Hepatocyte (in vitro differentiated cells): Measurements from ENCODE around the gene FN3K. TPM values are rescaled to one million over a fixed set of nuclear protein-coding genes. Genes with fewer than 3 reads are reported as not detected.
A peak's percentile ranks its signal among the peaks of the same experiment; 100 is the strongest.

Source experiments
- DNase-seq: peaks from one replicate; pipeline ENCODE4 v3.0.0-alpha.2; 2016; ENCODE audit warnings: low spot score
- H2AFZ ChIP-seq: fragments of 200-600 bp; sonication (generic); 2 replicates; pipeline ENCODE4 v1.6.0; 2016; ENCODE audit warnings: antibody characterized with exemption, mild to moderate bottlenecking
- H3K27ac ChIP-seq: fragments of 200-600 bp; sonication (generic); 2 replicates; pipeline ENCODE4 v1.5.1; 2016; ENCODE audit warnings: mild to moderate bottlenecking
- H3K27me3 ChIP-seq: fragments of 200-600 bp; sonication (generic); 2 replicates; pipeline ENCODE4 v1.6.1; 2016
- H3K36me3 ChIP-seq: fragments of 200-600 bp; sonication (generic); replicated peaks from 2 replicates; pipeline ENCODE4 v1.5.1; 2016; ENCODE audit warnings: low read depth; ENCODE audit not compliant: insufficient read depth
- H3K4me1 ChIP-seq: fragments of 200-600 bp; sonication (generic); 2 replicates; pipeline ENCODE4 v1.5.1; 2016; ENCODE audit warnings: mild to moderate bottlenecking, moderate library complexity; ENCODE audit not compliant: insufficient read depth
- H3K4me2 ChIP-seq: fragments of 200-600 bp; sonication (generic); 2 replicates; pipeline ENCODE4 v1.6.0; 2016
- H3K4me3 ChIP-seq: fragments of 200-600 bp; sonication (generic); 2 replicates; pipeline ENCODE4 v1.5.1; 2016; ENCODE audit warnings: mild to moderate bottlenecking
- H3K79me2 ChIP-seq: fragments of 200-600 bp; sonication (generic); 2 replicates; pipeline ENCODE4 v1.6.0; 2017; ENCODE audit warnings: mild to moderate bottlenecking
- H3K9me2 ChIP-seq: fragments of 200-600 bp; sonication (generic); replicated peaks from 2 replicates; pipeline ENCODE4 v1.6.0; 2017; ENCODE audit warnings: mild to moderate bottlenecking; ENCODE audit not compliant: insufficient read depth
- H3K9me3 ChIP-seq: fragments of 200-600 bp; sonication (generic); 2 replicates; pipeline ENCODE4 v1.5.1; 2016; ENCODE audit warnings: low read depth, mild to moderate bottlenecking
- H4K20me1 ChIP-seq: fragments of 200-600 bp; sonication (generic); 2 replicates; pipeline ENCODE4 v1.6.0; 2016; ENCODE audit warnings: mild to moderate bottlenecking; ENCODE audit not compliant: insufficient read depth, poor library complexity, severe bottlenecking
- CTCF ChIP-seq: fragments of 200-600 bp; sonication (generic); IDR thresholded peaks from 2 replicates; pipeline ENCODE4 v1.5.1; 2016; ENCODE audit warnings: antibody characterized with exemption, mild to moderate bottlenecking; ENCODE audit not compliant: poor library complexity
- EZH2 ChIP-seq: fragments of 200-600 bp; sonication (generic); IDR thresholded peaks from 2 replicates; pipeline ENCODE4 v1.6.1; 2016; ENCODE audit warnings: antibody characterized with exemption, mild to moderate bottlenecking, borderline replicate concordance
- EZH2phosphoT487 ChIP-seq: fragments of 200-600 bp; sonication (generic); IDR thresholded peaks from one replicate; pipeline ENCODE4 v1.6.1; 2018; ENCODE audit warnings: antibody characterized with exemption, mild to moderate bottlenecking, low read depth, moderate library complexity; ENCODE audit not compliant: unreplicated experiment, severe bottlenecking
- WGBS: methylation state at CpG from one replicate; pipeline ENCODE4 v1.1.6; 2016; ENCODE audit warnings: low lambda C conversion rate; ENCODE audit errors: missing lambda C conversion rate; 5-methylcytosine and 5-hydroxymethylcytosine counted together
- polyA plus RNA-seq: library from polyadenylated mRNA; unstranded; fragments of >200 nt; fragmentation: Nextera tagmentation; extraction: Ambion mirVana; gene quantifications from 2 replicates; pipeline ENCODE4 v1.2.1, GENCODE V29; 2016
- total RNA-seq: library from RNA; depleted of rRNA; stranded (reverse); fragments of >200 nt; gene quantifications from 2 replicates; pipeline ENCODE4 v1.2.3, GENCODE V29; 2014

FN3K gene
- total and polyA plus RNA-seq, 2 experiments from 2014 or later, result 13.7 to 17.3 TPM

GRCh38 chr17:82702231-82702927 lies 33.0 kb upstream of the FN3K start:
- no peaks in the 10 kb centered on the region for H3K36me3 ChIP-seq
- H3K27ac ChIP-seq, result peak overlapping the region; percentile 27
- no peak for DNase-seq
- no peak overlapping the region for H2AFZ ChIP-seq
- WGBS, result 63% methylated on average over 20 of the region's 20 CpGs
- no peak for TF ChIP-seq CTCF
- TF ChIP-seq EZH2, result no peak
- TF ChIP-seq EZH2phosphoT487, result no peak
- H4K20me1 ChIP-seq, result no peaks in the 10 kb centered on the region
- no peaks in the 10 kb centered on the region for H3K9me3 ChIP-seq
- H3K79me2 ChIP-seq, result peaks cover 7% of the 10 kb centered on the region
- no peaks in the 10 kb centered on the region for H3K27me3 ChIP-seq
- no peak overlapping the region for H3K4me2 ChIP-seq
- H3K4me1 ChIP-seq, result peaks cover 4% of the 10 kb centered on the region
- H3K4me3 ChIP-seq, result no peak overlapping the region
- H3K9me2 ChIP-seq, result no peaks in the 10 kb centered on the region

GRCh38 chr17:82703036-82703745 lies 32.2 kb upstream of the FN3K start:
- Histone ChIP-seq H3K9me3 (no peaks in the 10 kb centered on the region), H3K4me2 (no peak overlapping the region), H3K9me2 (no peaks in the 10 kb centered on the region), H3K27ac (peak overlapping the region; percentile 27), H3K79me2 (no peaks in the 10 kb centered on the region), H3K36me3 (no peaks in the 10 kb centered on the region), H2AFZ (no peak overlapping the region), H3K27me3 (no peaks in the 10 kb centered on the region), H3K4me1 (peaks cover 4% of the 10 kb centered on the region), H4K20me1 (no peaks in the 10 kb centered on the region), H3K4me3 (no peak overlapping the region)
- 85% methylated on average over 26 of the region's 26 CpGs for WGBS
- DNase-seq, result no peak
- TF ChIP-seq EZH2 (no peak), EZH2phosphoT487 (no peak), CTCF (no peak)

GRCh38 chr17:82703935-82704865 lies 31.2 kb upstream of the FN3K start:
- Histone ChIP-seq H2AFZ (no peak overlapping the region), H3K79me2 (no peaks in the 10 kb centered on the region), H3K4me2 (peak overlapping the region; percentile 49), H3K4me1 (peaks cover 4% of the 10 kb centered on the region), H3K4me3 (no peak overlapping the region), H3K9me3 (no peaks in the 10 kb centered on the region), H3K9me2 (no peaks in the 10 kb centered on the region), H3K27ac (no peak overlapping the region), H4K20me1 (no peaks in the 10 kb centered on the region), H3K36me3 (no peaks in the 10 kb centered on the region), H3K27me3 (no peaks in the 10 kb centered on the region)
- DNase-seq, result peak; percentile 68
- TF ChIP-seq EZH2, result no peak
- TF ChIP-seq EZH2phosphoT487, result no peak
- TF ChIP-seq CTCF, result no peak
- WGBS, result 81% methylated on average over 38 of the region's 38 CpGs
